Ovary (tissue), 9 donors: ENCODE results near the gene RPL27A. TPM values are rescaled to one million over a fixed set of nuclear protein-coding genes. Genes with fewer than 3 reads are reported as not detected.

Source experiments
- DNase-seq, 5 donors: peaks; one replicate each; pipeline ENCODE4 v3.0.0-alpha.2; 2019 to 2020
- H3K27ac ChIP-seq, 2 donors: fragments of 200-600 bp; one replicate each; pipeline versions ENCODE4 v1.5.1 to v1.8.0; 2019 to 2022
- H3K27me3 ChIP-seq: fragments of 200-600 bp; one replicate; pipeline ENCODE4 v1.8.0; 2022
- H3K36me3 ChIP-seq: fragments of 200-600 bp; sonication (generic); one replicate; pipeline ENCODE4 v1.5.1; 2019
- H3K4me1 ChIP-seq: one replicate; pipeline ENCODE4 v1.8.1; 2013; ENCODE audit warnings: mild to moderate bottlenecking, moderate library complexity; ENCODE audit not compliant: insufficient read depth
- H3K4me3 ChIP-seq: fragments of 200-600 bp; sonication (generic); one replicate; pipeline ENCODE4 v1.5.1; 2017
- H3K9me3 ChIP-seq, 2 donors: fragments of 200-600 bp in 1 of 2; sonication (generic) in 1 of 2; one replicate each; pipeline versions ENCODE4 v1.5.1 to v1.8.1; 2013 to 2019; ENCODE audit warnings: mild to moderate bottlenecking in 1 of 2, moderate library complexity in 1 of 2
- EP300 ChIP-seq: sonication (generic); formaldehyde crosslinking; IDR thresholded peaks from one replicate; pipeline ENCODE4 v1.6.1; 2017; ENCODE audit warnings: antibody characterized with exemption
- POLR2A ChIP-seq: fragments of 450-650 bp; IDR thresholded peaks from one replicate; pipeline ENCODE4 v1.6.1; 2017; ENCODE audit warnings: antibody characterized with exemption, mild to moderate bottlenecking, moderate library complexity
- WGBS, 3 donors: extraction: QIAGEN DNeasy Blood & Tissue Kit in 1 of 3; methylation state at CpG; one replicate each; pipeline versions ENCODE4 v1.1.5 to v1.1.7; 2013 to 2017; 5-methylcytosine and 5-hydroxymethylcytosine counted together
- intact Hi-C, 4 donors: fragments of 100-400 bp; cut with DNase I; formaldehyde crosslinking; loops; one replicate each; pipeline versions ENCODE4 v1.11.0 to v1.15.1; 2022 to 2023
- polyA plus RNA-seq, 2 donors: library from polyadenylated mRNA; stranded (reverse); fragments of 200-250 nt in 1 of 2; fragments of 350-450 nt in 1 of 2; fragmentation: Illumina TruSeq in 1 of 2; extraction: RNeasy Lipid Tissue Mini Kit (QIAGEN cat#74804) in 1 of 2; gene quantifications; one replicate each; pipeline ENCODE4 v1.2.3, GENCODE V29; 2013 to 2014
- total RNA-seq, 7 donors: library from RNA; depleted of rRNA in 2 of 7; stranded (reverse); fragments of >200 nt in 2 of 7; fragmentation: NEBNext Ultra II Directional in 3 of 7; extraction: Animal tissue kit (Norgen Biotek cat#: 25700) in 3 of 7; gene quantifications; one replicate each; pipeline versions ENCODE4 v1.1.0 to v1.2.4, GENCODE V29; 2016 to 2023
- TF ChIP-seq, protein P1 (sequence below), 3 donors: fragments of 450-650 bp in 2 of 3; fragments of 200-600 bp in 1 of 3; IDR thresholded peaks; one replicate each; pipeline versions ENCODE4 v1.5.1 to v1.8.0; 2016 to 2022; ENCODE audit warnings: antibody characterized with exemption in 3 of 3, mild to moderate bottlenecking in 1 of 3
- donor health status: DM: no; HTN: no; CAD: no; lungs with moderate emphysema.
- donor health status: DM: no; HTN: no; CAD: no.
- donor health status: Bipolar disorder and iron deficiency.
- donor health status: DM: yes; HTN: yes; CAD: no.
- donor health status: DM: no; HTN: no; CAD: no.
- donor health status: DM: yes; HTN: yes; CAD: no.

The RPL27A gene
- total and polyA plus RNA-seq, 9 donors, result 986 to 6,011 (median 2,159) TPM

DNA sequence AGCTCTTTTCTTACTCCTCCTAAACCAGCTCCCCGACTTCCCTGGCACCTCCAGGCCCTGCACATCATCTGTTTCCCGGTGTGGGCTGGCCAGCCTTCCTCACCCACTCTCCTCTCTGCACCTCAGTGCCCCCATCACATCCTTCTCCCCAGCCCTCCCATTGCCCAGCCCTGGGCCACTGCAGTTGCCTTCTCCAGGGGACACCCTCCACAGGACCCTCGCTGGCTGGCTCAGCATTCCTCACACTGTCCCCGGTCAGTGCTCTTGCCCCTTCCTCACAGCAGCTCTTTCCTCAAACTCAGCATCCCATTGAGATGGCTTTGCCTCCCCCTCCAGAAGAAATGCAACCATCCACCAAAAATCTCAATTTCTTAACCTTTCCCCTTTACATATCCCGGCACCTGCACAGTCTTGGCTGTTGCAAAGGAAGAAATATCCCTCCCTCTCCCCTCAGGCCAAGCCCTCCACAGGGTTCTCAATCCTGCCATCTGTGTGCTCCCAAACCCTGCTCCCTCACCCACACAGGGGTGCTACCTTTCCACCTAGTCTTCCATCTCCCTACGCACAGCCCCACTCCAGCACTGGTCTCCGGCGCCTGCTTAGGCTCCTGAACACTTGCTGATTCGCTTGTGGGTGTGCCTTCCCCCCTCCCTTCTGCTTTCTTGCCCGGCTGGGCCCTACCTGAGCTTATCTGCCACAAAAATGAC, 19.5 kb downstream of the RPL27A start:
- no peak for TF ChIP-seq POLR2A
- TF ChIP-seq EP300, result no peak
- TF ChIP-seq, protein P1, sequence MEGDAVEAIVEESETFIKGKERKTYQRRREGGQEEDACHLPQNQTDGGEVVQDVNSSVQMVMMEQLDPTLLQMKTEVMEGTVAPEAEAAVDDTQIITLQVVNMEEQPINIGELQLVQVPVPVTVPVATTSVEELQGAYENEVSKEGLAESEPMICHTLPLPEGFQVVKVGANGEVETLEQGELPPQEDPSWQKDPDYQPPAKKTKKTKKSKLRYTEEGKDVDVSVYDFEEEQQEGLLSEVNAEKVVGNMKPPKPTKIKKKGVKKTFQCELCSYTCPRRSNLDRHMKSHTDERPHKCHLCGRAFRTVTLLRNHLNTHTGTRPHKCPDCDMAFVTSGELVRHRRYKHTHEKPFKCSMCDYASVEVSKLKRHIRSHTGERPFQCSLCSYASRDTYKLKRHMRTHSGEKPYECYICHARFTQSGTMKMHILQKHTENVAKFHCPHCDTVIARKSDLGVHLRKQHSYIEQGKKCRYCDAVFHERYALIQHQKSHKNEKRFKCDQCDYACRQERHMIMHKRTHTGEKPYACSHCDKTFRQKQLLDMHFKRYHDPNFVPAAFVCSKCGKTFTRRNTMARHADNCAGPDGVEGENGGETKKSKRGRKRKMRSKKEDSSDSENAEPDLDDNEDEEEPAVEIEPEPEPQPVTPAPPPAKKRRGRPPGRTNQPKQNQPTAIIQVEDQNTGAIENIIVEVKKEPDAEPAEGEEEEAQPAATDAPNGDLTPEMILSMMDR (IDR thresholded peaks at IDR 0.05), result no peak
- DNase-seq, result no peak
- Histone ChIP-seq H3K4me1 (peaks cover 4% of the 10 kb centered on the region), H3K9me3 (no peaks in the 10 kb centered on the region), H3K27me3 (no peaks in the 10 kb centered on the region), H3K27ac (no peak overlapping the region), H3K36me3 (no peaks in the 10 kb centered on the region), H3K4me3 (no peak overlapping the region)
- 82 to 87% (median 84%) methylated on average over 10 of the region's 10 CpGs for WGBS, 3 donors
- intact Hi-C loops, result no loop called here

DNA sequence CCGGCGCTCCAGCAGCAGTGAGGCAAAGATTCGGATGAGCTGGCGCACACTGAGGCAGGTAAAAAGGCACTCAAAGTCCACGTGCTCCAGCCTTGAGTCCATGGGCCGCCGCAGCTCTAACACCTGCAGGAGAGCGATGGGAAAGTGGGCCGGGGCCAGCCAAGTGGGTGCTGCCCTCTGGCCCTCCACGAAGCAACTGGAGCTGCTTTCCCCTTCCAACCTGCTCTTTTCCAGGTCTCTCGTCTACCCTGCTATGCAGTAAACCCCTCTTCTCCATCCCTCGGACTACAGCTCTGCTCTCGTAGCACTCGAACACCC, 20.0 kb downstream of the RPL27A start:
- 85 to 91% (median 86%) methylated on average over 14 of the region's 14 CpGs for WGBS, 3 donors
- Histone ChIP-seq H3K4me1 (peaks cover 4% of the 10 kb centered on the region), H3K27me3 (no peaks in the 10 kb centered on the region), H3K9me3 (no peaks in the 10 kb centered on the region), H3K4me3 (no peak overlapping the region), H3K27ac (no peak overlapping the region), H3K36me3 (no peaks in the 10 kb centered on the region)
- intact Hi-C loops, result no loop called here
- DNase-seq, result no peak
- TF ChIP-seq, protein P1 (IDR thresholded peaks at IDR 0.05), result no peak
- TF ChIP-seq POLR2A (no peak), EP300 (no peak)

DNA sequence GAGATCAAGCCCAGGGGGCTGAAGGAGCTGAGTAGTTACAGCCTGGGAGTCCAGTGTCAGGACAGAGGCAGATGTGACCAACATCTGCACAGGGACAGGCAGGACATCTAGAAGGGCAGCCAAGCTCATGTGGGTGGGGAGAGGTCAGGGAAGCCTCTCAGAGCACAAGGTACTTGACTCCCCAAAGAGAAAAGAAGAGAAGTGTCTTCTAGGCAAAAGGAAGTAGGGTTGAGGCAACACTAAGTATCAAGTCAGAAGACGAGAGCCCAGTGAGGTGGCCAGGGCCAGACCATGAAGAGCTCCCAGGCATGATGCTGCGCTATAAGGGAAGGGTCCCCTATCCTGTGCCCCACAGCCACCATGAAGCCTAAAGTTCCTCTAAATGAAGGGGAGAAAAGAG, 21.5 kb downstream of the RPL27A start:
- Histone ChIP-seq H3K9me3 (no peaks in the 10 kb centered on the region), H3K4me3 (no peak overlapping the region), H3K36me3 (no peaks in the 10 kb centered on the region), H3K27ac (no peak overlapping the region), H3K4me1 (peaks cover 11% of the 10 kb centered on the region), H3K27me3 (no peaks in the 10 kb centered on the region)
- 87 to 93% (median 92%) methylated on average over 2 of the region's 2 CpGs for WGBS, 3 donors
- intact Hi-C loops, result no loop called here
- no peak for TF ChIP-seq POLR2A
- no peak for TF ChIP-seq EP300
- TF ChIP-seq, protein P1 (IDR thresholded peaks at IDR 0.05), result no peak
- no peak for DNase-seq

DNA sequence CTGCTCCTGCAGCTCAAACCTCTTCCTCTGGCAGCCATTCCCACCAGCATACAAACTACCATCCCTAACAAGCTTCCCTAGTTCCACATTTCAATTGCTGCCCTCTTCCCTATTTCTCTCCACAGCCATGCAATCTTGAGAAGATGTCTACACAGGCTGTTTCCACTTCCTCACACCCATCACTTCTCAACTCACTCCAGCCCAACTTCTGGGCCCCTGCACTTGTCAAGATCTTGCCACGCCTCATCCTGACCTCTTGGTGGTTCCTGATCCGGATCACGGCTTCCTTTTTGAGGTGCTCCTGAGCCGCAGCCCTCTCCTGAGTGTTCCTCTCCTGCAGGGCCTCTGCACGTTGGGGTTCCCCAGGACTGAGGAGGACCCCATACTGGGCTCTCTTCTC, 22.6 kb downstream of the RPL27A start:
- WGBS, 3 donors, result 91 to 93% (median 92%) methylated on average over 5 of the region's 5 CpGs
- DNase-seq, result no peak
- no peak overlapping the region for H3K4me3 ChIP-seq
- H3K9me3 ChIP-seq, result no peaks in the 10 kb centered on the region
- no peaks in the 10 kb centered on the region for H3K36me3 ChIP-seq
- TF ChIP-seq, protein P1 (IDR thresholded peaks at IDR 0.05), result no peak
- TF ChIP-seq EP300, result no peak
- TF ChIP-seq POLR2A, result no peak
- no peak overlapping the region for H3K27ac ChIP-seq
- intact Hi-C loops, result loop anchor here in 1 of 4 donors (5.0 kb wide), 1 partner anchor 102 kb away; no protein-coding TSS in a partner anchor
- H3K4me1 ChIP-seq, result peaks cover 10% of the 10 kb centered on the region
- no peaks in the 10 kb centered on the region for H3K27me3 ChIP-seq
